SK-N-SH (cell line): ENCODE results near the gene KBTBD4. TPM values are rescaled to one million over a fixed set of nuclear protein-coding genes. Genes with fewer than 3 reads are reported as not detected.

ENCODE experiments used
- polyA plus RNA-seq, 3 experiments: library from polyadenylated mRNA; depleted of rRNA; stranded (reverse); fragments of >200 nt; gene quantifications; 2 replicates each; pipeline ENCODE4 v1.2.3, GENCODE V29; 2012
- small RNA-seq, 7 experiments: library from RNA; depleted of rRNA; stranded (forward); fragments of <200 nt; gene quantifications; one replicate each; pipeline ENCODE3, GENCODE V24; 2012

Gene KBTBD4
- polyA plus RNA-seq, 1 of the 3 experiments (the other 2 are of a cell fraction): 16.8 TPM

Small RNAs within 50 kb of the gene (small RNA-seq; reads per million reads assigned to genes)
- 0 to 0.53 (median 0) reads per million in 7 experiments for gene RN7SL652P
- 0 to 0.20 (median 0) reads per million in 7 experiments for gene RNU5E-10P

Other genes with a start within 250 kb of the KBTBD4 start
- gene MYBPC3, start 226.3 kb downstream of the KBTBD4 start, polyA plus RNA-seq (2012; rRNA removed): not detected in 2 replicates
- 0.19 TPM in 1 of 2 replicates, not detected in the other for gene SPI1, start 200.4 kb downstream of the KBTBD4 start, polyA plus RNA-seq (2012; rRNA removed)
- gene SLC39A13, start 170.4 kb downstream of the KBTBD4 start, polyA plus RNA-seq (2012; rRNA removed): 65.5 and 70.7 TPM in 2 replicates
- 184 and 191 TPM in 2 replicates for gene PSMC3, start 152.5 kb downstream of the KBTBD4 start, polyA plus RNA-seq (2012; rRNA removed)
- gene RAPSN, start 129.8 kb downstream of the KBTBD4 start, polyA plus RNA-seq (2012; rRNA removed): 0.07 and 0.23 TPM in 2 replicates
- 47.5 and 69.3 TPM in 2 replicates for gene CELF1, start 25.8 kb downstream of the KBTBD4 start, polyA plus RNA-seq (2012; rRNA removed)
- 64.4 and 69.0 TPM in 2 replicates for gene PTPMT1, start 13.4 kb downstream of the KBTBD4 start, polyA plus RNA-seq (2012; rRNA removed)
- 150 and 163 TPM in 2 replicates for gene NDUFS3, start 104 bp upstream of the KBTBD4 start, polyA plus RNA-seq (2012; rRNA removed)
- gene FAM180B, start 7.7 kb upstream of the KBTBD4 start, polyA plus RNA-seq (2012; rRNA removed): not detected in 2 replicates
- gene C1QTNF4, start 15.4 kb upstream of the KBTBD4 start, polyA plus RNA-seq (2012; rRNA removed): 0.06 and 0.08 TPM in 2 replicates
- 115 and 132 TPM in 2 replicates for gene MTCH2, start 63.6 kb upstream of the KBTBD4 start, polyA plus RNA-seq (2012; rRNA removed)
- gene AGBL2, start 136.4 kb upstream of the KBTBD4 start, polyA plus RNA-seq (2012; rRNA removed): 5.5 and 6.7 TPM in 2 replicates
- gene FNBP4, start 188.4 kb upstream of the KBTBD4 start, polyA plus RNA-seq (2012; rRNA removed): 53.9 and 83.3 TPM in 2 replicates